Stomach (tissue), 4 donors: ENCODE data around the gene TMCO6.

ENCODE experiments used
- EP300 ChIP-seq: sonication (generic); formaldehyde crosslinking; IDR thresholded peaks from one replicate; pipeline ENCODE4 v1.6.1; 2017; ENCODE audit warnings: antibody characterized with exemption
- TF ChIP-seq, protein P1 (sequence below), 7 experiments: fragments of 450-650 bp in 4 of 7; fragments of 200-600 bp in 3 of 7; sonication (generic) in 3 of 7; IDR thresholded peaks; one replicate each; pipeline ENCODE4 v1.5.1; 2016 to 2019; ENCODE audit warnings: antibody characterized with exemption in 7 of 7, control low read depth in 2 of 7, mild to moderate bottlenecking in 1 of 7

DNA sequence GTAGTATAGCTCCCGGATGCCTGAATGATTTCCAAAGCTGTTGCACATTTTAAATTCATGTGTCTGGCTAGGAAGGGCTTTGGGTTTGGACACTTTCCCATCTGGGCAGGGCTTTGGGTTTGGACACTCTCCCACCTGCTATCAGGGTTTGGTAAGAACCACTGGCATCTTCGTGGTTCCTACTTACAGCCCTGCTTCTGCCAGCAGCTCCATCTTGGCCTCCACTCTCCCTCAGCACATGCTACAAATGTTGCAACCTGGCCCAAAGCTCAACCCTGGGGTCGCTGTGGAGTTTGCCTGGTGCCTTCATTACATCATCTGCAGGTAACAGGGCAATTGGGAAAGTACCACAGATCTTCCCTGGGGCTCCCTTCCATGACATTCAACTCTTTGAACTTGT, 3.5 kb downstream of the TMCO6 start:
- no peak for TF ChIP-seq EP300
- TF ChIP-seq, protein P1, sequence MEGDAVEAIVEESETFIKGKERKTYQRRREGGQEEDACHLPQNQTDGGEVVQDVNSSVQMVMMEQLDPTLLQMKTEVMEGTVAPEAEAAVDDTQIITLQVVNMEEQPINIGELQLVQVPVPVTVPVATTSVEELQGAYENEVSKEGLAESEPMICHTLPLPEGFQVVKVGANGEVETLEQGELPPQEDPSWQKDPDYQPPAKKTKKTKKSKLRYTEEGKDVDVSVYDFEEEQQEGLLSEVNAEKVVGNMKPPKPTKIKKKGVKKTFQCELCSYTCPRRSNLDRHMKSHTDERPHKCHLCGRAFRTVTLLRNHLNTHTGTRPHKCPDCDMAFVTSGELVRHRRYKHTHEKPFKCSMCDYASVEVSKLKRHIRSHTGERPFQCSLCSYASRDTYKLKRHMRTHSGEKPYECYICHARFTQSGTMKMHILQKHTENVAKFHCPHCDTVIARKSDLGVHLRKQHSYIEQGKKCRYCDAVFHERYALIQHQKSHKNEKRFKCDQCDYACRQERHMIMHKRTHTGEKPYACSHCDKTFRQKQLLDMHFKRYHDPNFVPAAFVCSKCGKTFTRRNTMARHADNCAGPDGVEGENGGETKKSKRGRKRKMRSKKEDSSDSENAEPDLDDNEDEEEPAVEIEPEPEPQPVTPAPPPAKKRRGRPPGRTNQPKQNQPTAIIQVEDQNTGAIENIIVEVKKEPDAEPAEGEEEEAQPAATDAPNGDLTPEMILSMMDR (IDR thresholded peaks at IDR 0.05): no peak
